GF-D8 (cell line): Measurements from ENCODE around the gene TTC7B.

ENCODE experiments used
- DNase-seq: peaks from one replicate; lab custom pipeline; 2025; lab: John Stamatoyannopoulos, UW

TTC7B gene

DNA sequence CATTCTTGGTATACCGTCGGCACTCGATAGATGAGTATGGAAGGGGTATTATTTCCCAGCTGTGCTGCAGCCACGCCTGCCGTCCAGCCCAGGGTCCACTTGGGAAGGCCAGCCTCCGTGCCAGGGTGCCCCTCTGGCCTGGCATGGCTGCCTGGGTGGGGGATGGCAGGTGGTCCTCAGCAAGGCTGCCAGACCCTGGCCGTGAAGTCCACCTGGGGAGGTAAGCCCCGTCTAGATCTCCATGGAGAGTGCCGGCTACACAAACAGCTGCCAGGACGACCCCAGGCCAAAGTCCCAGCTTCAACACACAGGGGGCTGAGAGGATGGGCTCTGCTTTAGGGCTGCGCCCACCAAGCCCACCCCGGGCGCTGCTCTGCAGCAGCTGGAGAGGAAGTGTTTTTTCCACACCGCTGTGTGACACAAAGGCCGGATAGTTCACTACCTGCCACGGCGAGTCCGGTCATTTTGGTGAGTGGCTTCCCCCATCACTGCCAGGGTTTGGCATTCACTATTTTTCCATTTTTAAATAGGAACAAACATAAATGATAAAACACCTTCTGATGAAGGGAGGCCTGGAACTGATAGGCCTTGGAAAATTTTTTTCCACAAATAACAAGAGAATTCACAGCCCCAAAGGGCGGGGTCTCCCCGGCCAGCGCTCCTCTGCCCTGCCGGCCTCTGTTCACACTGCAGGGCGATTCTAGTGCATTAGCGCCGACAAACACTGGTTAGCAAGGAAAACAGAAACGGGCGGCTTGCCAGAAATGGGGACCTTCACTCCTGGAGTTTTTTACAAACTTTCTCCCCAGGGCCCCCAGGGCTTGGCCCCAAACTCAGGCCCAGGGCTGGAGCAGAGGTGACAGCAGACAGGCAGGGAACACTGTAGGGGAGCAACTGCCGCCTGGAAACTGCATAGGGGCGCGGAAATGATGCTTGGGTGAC lies 257.9 kb downstream of the TTC7B start:
- no peak for DNase-seq

DNA sequence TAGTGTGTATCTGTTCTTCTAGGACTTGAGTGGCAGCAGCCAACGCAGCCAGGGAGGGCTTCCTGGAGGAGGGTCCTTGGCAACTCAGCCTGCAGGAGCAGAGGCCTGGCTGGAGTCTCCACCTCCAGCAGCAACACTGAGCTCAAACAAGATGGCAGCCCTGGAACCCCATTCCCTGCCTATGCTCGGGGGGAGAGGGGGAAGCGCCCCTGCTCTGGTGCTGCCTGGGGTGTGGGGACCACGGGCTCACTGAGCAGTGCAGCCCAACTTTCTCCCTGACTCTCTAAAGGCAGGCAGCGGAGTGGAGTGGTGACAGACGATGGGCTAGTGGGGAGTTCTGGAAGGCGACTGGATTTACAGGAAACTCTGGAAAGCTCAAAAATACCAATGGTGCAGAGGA lies 258.7 kb downstream of the TTC7B start:
- no peak for DNase-seq

DNA sequence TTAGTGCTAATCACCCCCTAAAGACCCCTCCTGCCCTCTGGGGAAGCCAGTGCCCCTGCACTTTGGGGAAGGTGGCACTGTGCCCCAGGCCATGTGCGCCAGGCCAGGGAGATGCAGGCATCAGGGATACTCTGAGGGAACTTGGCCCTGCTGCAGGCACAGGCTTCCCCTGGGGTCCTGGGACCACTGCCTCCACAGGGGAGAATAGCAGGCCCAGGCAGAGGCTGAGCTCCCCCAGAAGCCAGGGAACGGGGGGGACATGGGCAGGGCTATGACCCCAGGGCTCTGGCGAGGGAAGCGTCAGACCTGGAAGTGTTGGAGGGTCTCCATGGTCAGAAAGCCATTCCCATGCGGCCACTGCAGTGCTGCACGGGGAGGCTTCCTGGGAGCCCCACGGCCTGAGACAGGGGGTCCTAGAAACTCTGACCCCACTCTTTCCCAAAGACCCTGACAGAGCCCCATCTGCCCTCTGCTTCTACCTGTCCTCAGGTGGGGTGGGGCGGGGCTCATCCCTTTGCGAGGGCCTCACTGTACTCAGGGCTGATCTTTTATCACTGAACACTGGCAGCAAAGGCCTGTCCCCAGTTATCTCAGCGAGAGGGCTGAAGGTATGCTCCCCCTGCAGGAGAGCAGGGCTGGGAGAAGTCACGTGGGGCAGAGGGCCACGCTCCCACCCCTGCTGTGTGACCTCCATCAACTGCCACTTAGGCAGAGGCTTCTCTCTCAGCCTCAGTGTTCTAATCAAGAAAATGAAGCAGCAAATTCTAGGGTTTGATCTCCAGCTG lies 259.4 kb downstream of the TTC7B start:
- DNase-seq, result no peak

DNA sequence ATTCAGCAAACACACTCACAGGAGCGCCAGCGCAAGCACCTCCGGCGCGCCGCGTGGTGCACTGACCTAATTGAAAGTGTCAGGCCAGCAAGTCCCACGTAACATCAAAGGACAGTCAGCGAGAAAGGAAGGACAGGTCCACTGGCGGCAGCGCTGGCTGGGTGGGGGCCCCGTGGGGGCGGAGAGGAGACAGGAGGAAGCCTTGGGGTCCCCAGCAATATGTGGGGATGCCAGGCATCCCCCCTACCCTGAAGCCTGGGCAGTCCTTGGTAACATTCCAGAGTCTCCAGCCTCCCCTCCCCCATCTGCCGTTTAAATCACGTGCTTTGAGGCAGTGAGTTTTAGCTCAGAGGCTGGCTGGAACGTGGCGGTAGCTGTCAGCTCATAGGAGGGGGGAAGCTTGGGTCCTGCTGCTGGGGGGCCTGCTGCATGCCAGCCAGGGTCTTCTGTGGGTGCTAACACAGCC lies 260.2 kb downstream of the TTC7B start:
- no peak for DNase-seq

DNA sequence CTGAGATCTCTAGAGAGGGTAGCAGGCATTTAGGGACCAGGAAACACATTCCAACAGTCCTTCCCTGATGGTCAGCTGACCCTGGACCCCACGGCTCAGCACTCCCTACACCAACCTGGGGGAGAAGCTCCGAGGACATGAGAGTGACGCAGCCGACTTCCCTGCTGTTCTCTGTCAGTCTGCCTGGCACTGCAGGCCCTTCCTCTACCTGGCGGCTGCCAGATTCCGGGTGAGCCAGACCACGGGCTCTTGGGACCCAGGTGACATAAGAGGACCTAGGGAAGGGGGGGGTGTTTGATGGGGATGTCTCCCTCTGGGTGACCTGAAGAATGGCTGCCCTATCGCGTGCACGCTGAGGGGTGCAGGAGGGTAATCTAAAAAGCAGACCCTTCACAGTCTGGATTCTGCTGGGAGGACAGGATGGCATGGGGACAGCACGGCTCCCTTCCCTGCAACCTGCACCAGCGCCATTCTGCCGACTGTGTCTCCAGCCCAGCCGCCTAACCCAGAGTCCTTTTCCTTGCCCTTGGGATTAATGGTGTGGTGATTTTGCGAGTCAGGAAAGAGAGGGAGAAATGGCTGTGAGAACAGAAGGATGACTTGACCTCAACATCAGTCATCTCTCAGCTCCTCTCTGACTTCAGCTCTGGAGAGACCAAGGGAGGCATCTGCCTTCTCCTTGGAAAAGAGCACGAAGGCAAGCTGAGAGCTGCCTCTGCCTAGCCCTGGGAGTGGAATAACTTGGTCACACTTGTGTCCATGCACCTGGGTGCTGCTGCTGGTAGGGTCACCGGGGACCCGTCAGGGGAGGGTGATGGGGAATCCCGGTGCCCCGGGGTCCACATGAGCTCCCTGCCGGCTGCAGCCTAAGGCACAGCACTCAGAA lies 260.9 kb downstream of the TTC7B start:
- DNase-seq, result no peak

DNA sequence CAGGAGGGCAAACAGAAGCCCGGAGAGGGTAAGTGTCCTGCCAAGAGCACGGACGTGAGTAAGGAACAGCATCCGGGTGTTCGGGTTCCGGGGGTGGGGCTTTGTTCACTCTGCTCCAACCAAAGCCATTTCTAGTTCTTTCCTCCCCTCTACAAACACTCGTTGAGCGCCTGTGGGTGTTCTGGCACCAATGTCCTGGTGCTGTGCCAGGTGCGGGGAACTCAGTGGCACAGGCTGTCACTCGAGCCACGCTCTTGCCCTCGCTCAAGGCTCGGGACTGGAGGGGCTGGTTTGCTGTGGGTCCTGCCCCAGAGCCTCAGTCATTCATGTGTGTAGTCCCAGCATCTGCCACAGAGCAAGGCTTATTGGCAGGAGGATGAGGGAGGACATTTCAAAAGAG lies 261.9 kb downstream of the TTC7B start:
- no peak for DNase-seq

DNA sequence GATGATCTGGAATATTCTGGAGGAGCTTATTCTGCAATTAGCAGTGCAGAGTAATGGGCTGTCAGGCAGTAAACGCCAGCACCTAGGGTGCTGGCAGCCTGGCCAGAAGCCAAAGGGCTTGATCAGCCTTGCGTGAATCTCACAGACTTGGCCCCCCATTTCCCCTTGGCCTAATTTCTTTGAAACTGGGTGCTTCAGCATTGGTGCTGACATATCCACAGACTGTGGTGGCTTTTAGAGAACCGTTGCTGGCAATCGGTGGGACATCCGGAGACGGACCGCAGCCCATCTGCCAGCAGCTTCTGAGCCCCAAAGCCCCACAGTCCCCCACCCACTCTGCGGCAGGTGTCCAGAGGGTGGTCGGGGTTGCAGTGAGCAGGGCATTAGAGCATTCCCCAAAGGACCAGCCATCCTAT lies 262.3 kb downstream of the TTC7B start:
- DNase-seq, result no peak

DNA sequence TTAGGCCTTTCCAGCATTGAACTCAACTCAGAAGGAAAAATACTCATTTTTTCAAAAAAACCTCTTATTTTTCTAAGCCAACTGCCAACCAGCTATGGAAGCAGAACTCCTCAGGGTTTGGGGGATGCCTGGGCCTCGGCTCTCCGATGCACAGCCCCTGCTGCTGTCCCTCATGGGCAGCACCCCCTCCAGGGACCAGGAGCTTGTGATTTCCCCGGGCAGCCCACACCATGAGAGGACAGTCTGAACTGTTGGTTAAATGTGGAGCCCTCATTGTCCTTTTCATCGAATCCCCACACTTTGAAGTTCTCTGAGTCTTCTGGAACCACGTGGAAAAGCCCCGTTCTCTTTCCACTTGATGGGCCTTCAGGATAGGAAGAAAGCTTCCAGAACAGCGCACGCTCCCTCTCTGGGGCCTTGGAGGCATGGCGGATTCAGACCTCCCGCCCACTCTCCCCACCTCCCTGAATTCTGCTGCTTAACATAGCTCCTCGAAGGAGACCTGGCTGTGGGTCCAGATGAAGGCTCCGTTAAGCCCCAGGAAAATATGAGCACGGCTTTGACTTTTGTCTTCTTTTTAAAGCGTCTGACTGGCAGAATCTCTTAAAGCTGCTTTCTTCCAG lies 262.8 kb downstream of the TTC7B start:
- DNase-seq, result no peak

DNA sequence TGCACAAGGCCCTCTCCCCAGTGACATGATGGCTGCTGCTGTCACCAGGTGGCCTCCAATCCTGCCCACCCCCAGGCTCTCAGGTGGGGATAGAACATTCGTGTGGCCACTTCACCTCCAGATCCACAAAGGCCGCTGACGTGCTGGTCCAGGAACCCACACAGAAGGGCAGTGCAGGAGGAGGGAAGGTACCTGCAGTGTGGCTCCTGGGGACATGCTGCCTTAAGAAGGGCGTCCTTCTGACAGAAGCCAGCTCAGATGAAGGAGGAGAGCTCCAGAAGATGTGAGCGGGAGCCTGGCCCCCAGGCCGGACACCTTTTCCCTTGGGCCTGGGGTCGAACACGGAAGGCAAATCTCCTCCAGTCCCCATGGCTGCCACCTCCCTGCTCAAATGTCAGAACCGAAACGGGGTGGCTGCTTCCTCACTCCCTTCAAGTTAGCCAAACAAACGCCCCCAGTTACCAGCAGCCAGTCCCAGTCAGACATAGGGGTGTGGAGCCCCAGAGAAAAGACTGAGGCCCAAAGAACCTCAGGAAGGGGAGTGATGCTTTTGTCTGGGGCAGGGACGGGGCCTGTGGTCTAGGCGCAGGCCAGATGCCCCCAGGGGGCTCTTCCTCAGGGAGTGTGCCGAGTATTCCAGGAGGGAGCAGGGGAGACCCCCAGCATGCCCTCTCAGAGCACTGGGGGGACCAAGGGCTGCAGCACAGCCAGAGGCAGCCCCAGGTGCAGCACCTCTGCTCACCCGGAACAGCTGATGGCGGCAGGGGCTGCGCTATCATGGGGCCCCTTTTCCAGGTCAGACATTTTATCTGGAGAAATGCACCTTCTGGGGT lies 263.5 kb downstream of the TTC7B start:
- no peak for DNase-seq

DNA sequence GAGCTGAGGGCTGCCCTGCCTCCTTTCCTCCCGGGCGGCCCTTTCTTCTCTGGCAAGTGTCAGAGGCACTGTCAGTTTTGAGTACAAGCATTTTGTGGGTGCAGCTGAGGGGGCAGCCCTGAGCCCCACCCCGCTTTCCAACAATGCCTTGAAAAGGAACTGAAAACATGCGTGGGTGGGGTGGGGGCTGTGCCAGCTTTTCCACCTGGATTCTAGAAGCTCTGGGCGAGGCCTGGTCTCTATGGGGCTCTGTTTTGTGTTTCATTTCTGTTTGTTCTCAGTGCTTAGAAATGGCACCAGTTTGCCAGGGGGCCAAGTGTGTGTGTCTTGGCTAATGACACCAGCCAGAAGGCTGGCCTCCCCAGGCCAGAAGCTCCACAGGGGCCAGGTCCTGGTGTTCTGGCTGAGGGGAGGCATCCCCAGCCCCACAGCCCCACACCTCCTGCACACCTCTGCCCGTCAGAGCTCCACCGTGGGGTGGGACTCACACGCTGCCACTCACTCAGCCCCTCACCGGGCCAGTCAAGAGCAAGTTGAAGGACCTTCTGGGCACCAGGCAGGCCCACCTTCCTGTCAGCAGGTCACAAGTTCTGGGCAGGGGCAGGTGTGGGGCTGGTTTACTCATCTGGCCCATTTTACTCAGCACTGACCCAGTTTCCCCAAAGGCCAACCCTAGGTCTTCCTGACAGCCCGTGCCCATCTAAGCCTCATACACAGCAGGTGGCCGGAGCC lies 264.3 kb downstream of the TTC7B start:
- DNase-seq, result no peak

DNA sequence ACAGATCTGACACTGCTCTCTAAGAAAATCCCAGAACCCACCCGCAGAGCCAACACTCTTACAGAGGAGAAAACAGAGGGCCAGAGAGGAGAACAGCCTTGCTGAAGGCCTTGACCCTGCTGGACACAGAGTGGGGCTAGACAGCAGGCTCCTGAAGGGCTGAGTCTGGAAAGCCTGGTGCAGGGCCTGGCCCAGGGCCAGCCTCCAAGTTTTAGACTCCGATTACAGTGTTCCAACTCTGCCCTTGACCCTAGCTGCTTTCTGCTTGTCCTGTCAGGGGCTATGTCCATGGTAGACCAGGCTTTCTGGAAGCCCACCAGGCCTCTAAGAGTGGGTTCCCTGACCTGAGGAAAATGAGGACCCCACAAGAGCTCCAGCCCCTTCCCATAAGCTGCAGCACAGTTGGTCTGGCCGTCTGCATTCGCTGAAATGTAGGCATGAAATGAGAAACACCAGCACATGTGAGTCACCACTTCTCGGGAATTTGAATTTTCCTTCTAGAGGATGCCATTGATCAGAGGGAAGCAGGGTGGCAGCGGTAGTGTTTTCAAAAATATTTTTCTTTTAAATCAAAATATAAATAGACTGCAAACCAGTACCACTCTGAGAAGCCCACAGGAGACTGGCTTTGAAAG lies 265.0 kb downstream of the TTC7B start:
- DNase-seq, result no peak

DNA sequence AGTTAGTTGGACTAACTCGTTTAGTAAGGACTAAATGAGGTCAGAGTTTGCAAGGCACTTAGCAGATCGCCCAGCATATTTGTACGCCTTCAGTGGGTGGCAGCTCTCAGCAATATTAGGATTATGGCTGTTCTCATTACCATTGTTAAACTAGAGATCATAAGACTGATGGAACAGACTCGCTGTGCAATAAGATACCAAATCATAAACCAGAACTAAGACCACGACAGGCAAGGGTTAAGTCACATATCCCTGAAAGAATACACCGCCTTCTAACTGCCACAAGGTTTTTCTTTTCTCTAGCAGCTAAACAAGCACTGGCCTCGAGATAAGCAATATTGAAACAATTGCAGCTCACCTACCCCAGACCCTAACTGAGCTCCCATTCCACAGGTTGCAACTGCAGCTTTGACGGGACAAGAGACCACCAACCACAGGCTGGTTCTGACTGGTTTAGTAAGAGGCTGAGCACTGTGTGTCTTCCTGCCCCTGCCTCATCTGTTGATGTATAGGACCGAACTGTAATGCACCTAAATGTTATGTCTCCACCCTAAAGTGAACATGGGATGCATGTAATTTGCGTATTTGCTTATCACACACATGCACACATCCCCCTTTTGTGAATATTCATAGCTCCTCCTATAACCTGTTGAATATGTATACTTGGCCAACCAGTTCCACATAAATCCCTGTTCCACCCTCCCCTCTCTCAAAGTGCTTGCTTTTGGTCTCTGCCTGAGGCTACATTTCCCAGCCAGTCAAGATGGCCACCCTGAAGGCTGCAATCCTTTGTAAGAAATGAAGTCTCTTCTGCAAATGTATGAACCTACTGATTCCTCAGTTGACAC lies 266.2 kb downstream of the TTC7B start:
- DNase-seq, result no peak

DNA sequence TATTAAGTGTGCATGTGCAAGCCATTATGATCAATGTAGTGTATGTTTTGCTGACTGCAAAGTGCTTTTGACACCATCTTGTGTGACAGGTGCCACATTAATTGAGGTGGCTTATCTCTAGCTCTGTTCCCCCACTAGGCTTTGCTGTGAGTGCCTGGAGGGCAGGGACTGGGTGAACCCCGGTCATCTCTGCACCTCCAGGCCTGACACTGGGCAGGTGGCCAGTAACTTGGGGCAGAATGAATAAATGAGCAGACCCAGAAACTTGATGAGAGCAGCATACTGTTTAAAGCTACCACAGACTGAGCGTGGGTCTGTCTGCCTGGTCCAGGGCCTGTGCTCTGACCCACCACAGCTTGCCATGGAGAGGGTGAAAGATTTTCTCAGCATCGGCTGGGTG lies 267.8 kb downstream of the TTC7B start:
- DNase-seq, result no peak

DNA sequence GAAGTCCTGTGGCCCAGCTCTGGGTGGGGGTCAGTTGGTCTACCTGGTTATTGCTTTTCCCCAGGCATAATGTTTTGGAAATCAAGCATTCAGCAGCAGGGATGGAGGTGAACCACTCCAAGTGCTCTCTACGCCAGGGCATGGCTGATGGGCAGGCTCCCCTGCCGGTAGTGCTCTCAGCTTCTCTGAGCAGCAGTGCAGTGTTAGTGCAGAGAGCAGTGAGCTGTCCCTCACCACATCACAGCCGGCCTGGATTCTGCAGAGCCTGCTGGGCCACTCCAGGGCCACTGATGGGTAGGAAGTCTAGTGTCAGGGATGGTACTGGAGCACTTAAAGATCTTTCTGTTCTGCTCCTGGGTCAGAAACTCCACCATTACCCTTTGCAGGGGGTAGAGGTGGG lies 268.3 kb downstream of the TTC7B start:
- DNase-seq, result no peak

DNA sequence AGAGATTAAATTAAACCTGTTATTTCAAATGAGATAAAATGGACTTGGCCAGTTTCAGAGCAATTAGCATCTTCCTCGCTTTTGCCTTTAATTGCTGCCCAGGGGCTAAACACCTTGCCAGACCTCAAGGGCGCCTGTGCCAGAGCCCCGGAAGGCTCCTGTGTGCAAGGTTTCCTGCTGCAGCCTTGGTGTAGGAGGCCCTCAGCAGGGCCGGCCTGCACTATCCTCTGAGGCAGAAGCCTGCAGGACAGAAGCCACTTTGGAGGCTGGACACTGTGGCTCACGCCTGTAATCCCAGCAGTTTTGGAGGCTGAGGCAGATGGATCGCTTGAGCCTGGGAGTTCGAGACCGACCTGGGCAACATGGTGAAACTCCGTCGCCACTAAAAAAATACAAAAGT lies 269.0 kb downstream of the TTC7B start:
- no peak for DNase-seq

DNA sequence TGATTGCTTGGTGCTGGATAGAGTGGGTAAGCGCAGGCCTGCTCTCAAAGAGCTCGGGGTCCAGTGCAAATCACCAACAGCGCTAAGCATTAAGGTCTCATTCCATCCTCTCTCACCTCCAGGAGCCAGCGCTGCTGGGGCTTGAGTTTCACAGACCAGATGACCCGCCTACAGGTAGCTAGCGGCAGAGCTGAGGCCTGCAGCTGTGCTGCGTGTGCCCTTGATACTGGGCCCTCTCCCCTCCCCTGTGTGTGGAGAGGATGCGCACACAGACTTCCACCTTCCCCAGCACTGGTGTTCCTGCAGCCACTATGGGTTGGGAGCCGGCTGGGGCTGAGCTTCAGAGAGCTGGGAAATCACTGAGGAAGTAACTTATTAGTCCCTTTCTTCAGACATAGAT lies 269.5 kb downstream of the TTC7B start:
- no peak for DNase-seq

DNA sequence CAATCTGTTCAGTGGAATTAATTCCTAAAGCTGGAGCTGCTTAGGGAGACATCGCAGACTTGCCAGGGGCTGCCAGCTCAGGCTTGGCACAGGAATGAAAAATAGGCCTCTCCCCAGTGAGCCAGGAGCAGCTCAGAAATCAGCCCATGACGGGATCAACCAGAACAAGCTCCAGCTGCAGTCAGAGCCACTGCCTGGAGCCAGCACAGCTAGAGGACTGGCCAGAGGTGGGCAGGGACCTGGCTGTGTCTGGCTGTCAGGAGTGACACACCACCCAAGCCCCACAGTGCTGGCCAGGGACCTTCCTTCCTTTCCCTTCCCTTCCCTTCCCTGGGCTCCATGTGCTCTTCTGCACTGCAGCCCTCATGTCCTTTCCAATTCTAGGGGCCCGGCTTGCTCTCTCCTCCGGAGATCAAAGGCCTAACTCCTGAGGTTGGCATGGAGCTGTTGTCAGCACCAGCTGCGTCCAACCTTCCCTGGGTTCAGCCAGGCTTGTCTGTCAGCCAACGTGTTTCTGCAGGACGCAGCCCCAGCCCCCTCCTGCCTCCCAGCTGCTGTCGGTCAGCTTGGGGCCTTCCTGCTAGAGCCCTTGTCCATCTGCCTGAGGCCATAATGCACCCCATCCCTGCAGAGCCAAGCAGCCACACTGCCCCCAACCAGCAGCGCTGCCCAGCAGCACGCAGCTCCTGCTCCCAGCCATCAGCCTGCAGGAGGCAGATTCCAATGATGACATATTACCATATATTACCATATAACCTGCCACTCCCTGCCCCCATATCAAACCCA lies 270.1 kb downstream of the TTC7B start:
- no peak for DNase-seq

DNA sequence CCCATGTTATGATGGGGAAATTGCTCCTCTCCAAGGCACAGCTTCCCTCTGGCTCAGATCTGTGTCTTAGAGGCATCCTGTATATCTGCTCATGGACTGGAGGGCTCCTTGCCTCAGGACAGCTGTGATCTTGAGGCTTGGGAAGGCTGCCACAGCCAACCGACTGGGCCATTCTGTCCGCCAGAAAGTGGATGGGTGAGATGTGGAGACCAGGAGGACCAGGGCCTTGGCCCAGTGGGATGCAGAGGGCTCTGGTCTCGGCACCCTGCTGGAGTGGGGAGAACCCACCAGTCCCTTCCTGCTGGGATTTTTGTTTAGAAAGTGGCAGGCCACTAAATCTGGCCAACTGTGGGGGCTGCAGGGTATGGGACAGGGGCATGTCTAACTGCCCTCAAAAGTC lies 270.8 kb downstream of the TTC7B start:
- no peak for DNase-seq
